Stimulated activated CD8-positive, alpha-beta memory T cell treated with anti-CD3 and anti-CD28 coated beads, Interleukin-2, amount 100 ng/mL, for 1 hour (primary cell): ENCODE data around the gene PAQR5.
"Not testable (repeated sequence)": the region's sequence is repeated elsewhere in the genome, so short reads cannot be mapped to it uniquely, and the experiment has no call there.

Experiments used
- DNase-seq, 2 donors: peaks; one replicate each; pipeline ENCODE4 v3.0.0-alpha.2; 2020; ENCODE audit warnings: low read depth in 2 of 2

The PAQR5 gene

GRCh38 chr15:69293741-69294615, 4.7 kb upstream of the PAQR5 start:
- no peak for DNase-seq

- no peak for DNase-seq
Observed at GRCh38 chr15:69296606-69297005, 2.1 kb upstream of the PAQR5 start.

GRCh38 chr15:69297642-69298353, 914 bp upstream of the PAQR5 start:
- DNase-seq, result no peak

- DNase-seq, result no peak
Observed at GRCh38 chr15:69298354-69298696, 387 bp upstream of the PAQR5 start.

GRCh38 chr15:69299451-69299886, 757 bp downstream of the PAQR5 start:
- no peak for DNase-seq

- no peak for DNase-seq
Observed at GRCh38 chr15:69299943-69300588, 1.4 kb downstream of the PAQR5 start.

GRCh38 chr15:69301101-69301500, 2.4 kb downstream of the PAQR5 start:
- not testable (repeated sequence) for DNase-seq

GRCh38 chr15:69302087-69302486, 3.4 kb downstream of the PAQR5 start:
- DNase-seq, result not testable (repeated sequence)

- no peak for DNase-seq
Observed at GRCh38 chr15:69302929-69303328, 4.2 kb downstream of the PAQR5 start.

GRCh38 chr15:69303337-69304181, 4.8 kb downstream of the PAQR5 start:
- DNase-seq, result no peak

- no peak for DNase-seq
Observed at GRCh38 chr15:69304182-69304545, 5.5 kb downstream of the PAQR5 start.

GRCh38 chr15:69305204-69305931, 6.7 kb downstream of the PAQR5 start:
- DNase-seq, result no peak

GRCh38 chr15:69305933-69306568, 7.3 kb downstream of the PAQR5 start:
- no peak for DNase-seq

GRCh38 chr15:69307939-69308338, 9.2 kb downstream of the PAQR5 start:
- no peak for DNase-seq

- DNase-seq, result no peak
Observed at GRCh38 chr15:69308949-69309348, 10.2 kb downstream of the PAQR5 start.

GRCh38 chr15:69311319-69311721, 12.6 kb downstream of the PAQR5 start:
- no peak for DNase-seq

GRCh38 chr15:69313432-69314000, 14.8 kb downstream of the PAQR5 start:
- DNase-seq, result no peak

- DNase-seq, result no peak
Observed at GRCh38 chr15:69314131-69314530, 15.4 kb downstream of the PAQR5 start.

- no peak for DNase-seq
Observed at GRCh38 chr15:69314736-69315135, 16.0 kb downstream of the PAQR5 start.

GRCh38 chr15:69315402-69316110, 16.8 kb downstream of the PAQR5 start:
- DNase-seq, result no peak
